Panc1 (cell line): ENCODE results near the gene WDR4. TPM values are rescaled to one million over a fixed set of nuclear protein-coding genes. Genes with fewer than 3 reads are reported as not detected.
A peak's percentile ranks its signal among the peaks of the same experiment; 100 is the strongest.

Experiments used
- ATAC-seq: fragments of 200-7000 bp; cut with Tn5 transposase; 2 replicates; pipeline ENCODE4 v1.9.1; 2020; ENCODE audit warnings: mild to moderate bottlenecking, moderate library complexity
- BruUV-seq: library from RNA; stranded (reverse); fragments of 400-500 nt; replicated peaks from 2 replicates; lab custom pipeline; 2021; lab: Mats Ljungman, UMichigan
- CTCF ChIA-PET: fragments of 300-600 bp; sonication (Branson Sonifier 250); formaldehyde crosslinking; loops from one replicate; lab custom pipeline; 2022; ENCODE audit warnings: antibody characterized with exemption; lab: Charles Lee
- POLR2A ChIA-PET: fragments of 300-600 bp; sonication (Branson Sonifier 250); formaldehyde crosslinking; loops from one replicate; lab custom pipeline; 2022; ENCODE audit warnings: antibody characterized with exemption; lab: Charles Lee
- DNase-seq: peaks from one replicate; pipeline ENCODE4 v3.0.0-alpha.2; 2010; ENCODE audit warnings: low read depth, low spot score
- H3K27ac ChIP-seq: 2 replicates; pipeline ENCODE4 v1.5.1; 2011; ENCODE audit warnings: mild to moderate bottlenecking, low read length, inconsistent platforms
- H3K27me3 ChIP-seq: fragments of 200-500 bp; sonication (Bioruptor generic); 2 replicates; pipeline ENCODE4 v1.6.0; 2014; ENCODE audit warnings: low read length, inconsistent platforms; ENCODE audit not compliant: control insufficient read depth, insufficient read depth
- H3K36me3 ChIP-seq: fragments of 200-500 bp; sonication (Bioruptor generic); 2 replicates; pipeline ENCODE4 v1.5.1; 2014; ENCODE audit warnings: inconsistent platforms, mild to moderate bottlenecking, low read length, moderate library complexity; ENCODE audit not compliant: control insufficient read depth, insufficient read depth
- H3K4me1 ChIP-seq: 2 replicates; pipeline ENCODE4 v1.5.1; 2011; ENCODE audit warnings: inconsistent platforms, mild to moderate bottlenecking, low read length, moderate library complexity; ENCODE audit not compliant: control insufficient read depth, insufficient read depth
- H3K4me3 ChIP-seq, 2 experiments: 2 replicates each; pipeline ENCODE4 v1.5.1; 2011 to 2012; ENCODE audit warnings: low read depth in 2 of 2, low read length in 2 of 2, mild to moderate bottlenecking in 2 of 2, inconsistent platforms in 1 of 2, moderate library complexity in 1 of 2
- H3K9me3 ChIP-seq: fragments of 200-500 bp; sonication (Bioruptor generic); 2 replicates; pipeline ENCODE4 v1.5.1; 2014; ENCODE audit warnings: low read depth, mild to moderate bottlenecking, inconsistent platforms, low read length, moderate library complexity; ENCODE audit not compliant: control insufficient read depth, insufficient read depth
- CTCF ChIP-seq: fragments of 450-650 bp; IDR thresholded peaks from 2 replicates; pipeline ENCODE4 v1.5.1; 2017; ENCODE audit warnings: mild to moderate bottlenecking
- POLR2AphosphoS5 ChIP-seq: IDR thresholded peaks from 2 replicates; pipeline ENCODE4 v1.6.1; 2012; ENCODE audit warnings: mild to moderate bottlenecking, low read depth, low read length, moderate library complexity
- REST ChIP-seq, 2 experiments: IDR thresholded peaks; 2 replicates each; pipeline ENCODE4 v1.6.1; 2011 to 2012; ENCODE audit warnings: low read depth in 2 of 2, control low read depth in 1 of 2, low read length in 1 of 2, mild to moderate bottlenecking in 1 of 2, moderate library complexity in 1 of 2; ENCODE audit not compliant: insufficient read depth in 1 of 2
- SIN3A ChIP-seq: IDR thresholded peaks from 2 replicates; pipeline ENCODE4 v1.6.1; 2012; ENCODE audit warnings: low read depth, mild to moderate bottlenecking, low read length, moderate library complexity, borderline replicate concordance; ENCODE audit not compliant: insufficient read depth
- TCF7L2 ChIP-seq: IDR thresholded peaks from 2 replicates; pipeline ENCODE4 v1.6.1; 2011; ENCODE audit warnings: mild to moderate bottlenecking, low read depth, low read length, inconsistent platforms
- in situ Hi-C: cut with HindIII; loops from 2 replicates; pipeline ENCODE4 v1.10.0; 2016; ENCODE audit warnings: low sequenced_read_pairs, low pct_unique_long_range_greater_than_20kb
- intact Hi-C: fragments of 100-400 bp; cut with micrococcal nuclease; formaldehyde crosslinking; loops from one replicate; pipeline ENCODE4 v1.10.0; 2022; ENCODE audit not compliant: unreplicated experiment
- total RNA-seq: library from RNA; stranded (reverse); gene quantifications from one replicate; pipeline ENCODE4 v1.2.1, GENCODE V29; 2021; ENCODE audit not compliant: unreplicated experiment

Gene WDR4
- total RNA-seq, 1 experiment from 2014 or later, result 36.7 TPM

- in situ Hi-C loops, result no loop called here
- no peaks in the 10 kb centered on the region; the same call in 1 of the 2 replicates for H3K36me3 ChIP-seq
- TSS peak; percentile 76 for BruUV-seq
- POLR2A ChIA-PET, result interaction anchor here (0.6 kb wide), 2 partner anchors 84 to 214 kb away, joined by 3 to 5 read pairs; no protein-coding TSS in a partner anchor
- H3K9me3 ChIP-seq, result no peaks in the 10 kb centered on the region
- ATAC-seq (peak; percentile 99), DNase-seq (peak; percentile 68)
- H3K4me3 ChIP-seq, result peak within 1 kb of the TSS; percentile 83 to 92
- H3K27ac ChIP-seq, result peak within 1 kb of the TSS; percentile 95
- H3K27me3 ChIP-seq, result no peaks in the 10 kb centered on the region
- TF ChIP-seq CTCF (no peak), SIN3A (peak; percentile 28; the same call in 1 of the 2 replicates), POLR2AphosphoS5 (peak; percentile 75)
- CTCF ChIA-PET, result no interaction called here
- intact Hi-C loops, result no loop called here
- H3K4me1 ChIP-seq, result peaks cover 4% of the 10 kb centered on the region; the same call in 1 of the 2 replicates
Measured at GRCh38 chr21:42892931-42893755, 13.8 kb upstream of the WDR4 start, which contains the start of gene NDUFV3. NDUFV3 (plus strand) TSS chr21:42893309; CDS start chr21:42893334, 25 bp downstream.

GRCh38 chr21:42892582-42892930, 13.2 kb upstream of the WDR4 start:
- CTCF ChIA-PET, result no interaction called here
- POLR2A ChIA-PET, result interaction anchor here (0.6 kb wide), 1 partner anchor 83 kb away, joined by 3 read pairs; no protein-coding TSS in a partner anchor
- Histone ChIP-seq H3K27me3 (no peaks in the 10 kb centered on the region), H3K27ac (peak overlapping the region; percentile 95), H3K9me3 (no peaks in the 10 kb centered on the region), H3K4me1 (peaks cover 4% of the 10 kb centered on the region; the same call in 1 of the 2 replicates), H3K4me3 (peak overlapping the region; percentile 83 to 92), H3K36me3 (no peaks in the 10 kb centered on the region; the same call in 1 of the 2 replicates)
- in situ Hi-C loops, result no loop called here
- TF ChIP-seq REST (IDR thresholded peaks at IDR 0.05; ENCODE audit: insufficient read depth in 1 of 2, low read depth in 2 of 2, low read length in 1 of 2), result no peak
- TF ChIP-seq TCF7L2, result no peak
- TF ChIP-seq POLR2AphosphoS5, result no peak
- TF ChIP-seq CTCF, result no peak
- no peak for TF ChIP-seq SIN3A
- intact Hi-C loops, result no loop called here
- TSS peak; percentile 94 for BruUV-seq
- DNase-seq (no peak), ATAC-seq (peak; percentile 55)
